HG02870 (cell line): Measurements from ENCODE around the gene STARD5.

Experiments
- ATAC-seq: cut with Tn5 transposase; IDR thresholded peaks from one replicate; pipeline ENCODE4 v1.9.1; 2021; ENCODE audit warnings: mild to moderate bottlenecking, moderate library complexity; ENCODE audit not compliant: unreplicated experiment

STARD5 gene

GRCh38 chr15:81295486-81296121 lies 28.3 kb downstream of the STARD5 start:
- ATAC-seq = no peak

- no peak for ATAC-seq
Measured at GRCh38 chr15:81294516-81294880, 29.4 kb downstream of the STARD5 start.

- peak; percentile 61 for ATAC-seq
Measured at GRCh38 chr15:81293728-81294515, 30.0 kb downstream of the STARD5 start.

GRCh38 chr15:81292523-81293001 lies 31.4 kb downstream of the STARD5 start:
- no peak for ATAC-seq

- no peak for ATAC-seq
Measured at GRCh38 chr15:81291916-81292522, 31.9 kb downstream of the STARD5 start.

GRCh38 chr15:81289910-81290309 lies 34.0 kb downstream of the STARD5 start:
- no peak for ATAC-seq

- no peak for ATAC-seq
Measured at GRCh38 chr15:81288616-81289015, 35.3 kb downstream of the STARD5 start.

- ATAC-seq = no peak
Measured at GRCh38 chr15:81288040-81288439, 35.9 kb downstream of the STARD5 start.

- no peak for ATAC-seq
Measured at GRCh38 chr15:81286621-81287121, 37.3 kb downstream of the STARD5 start.

- no peak for ATAC-seq
Measured at GRCh38 chr15:81285461-81285860, 38.5 kb downstream of the STARD5 start.

- ATAC-seq = no peak
Measured at GRCh38 chr15:81284256-81285031, 39.5 kb downstream of the STARD5 start.

- no peak for ATAC-seq
Measured at GRCh38 chr15:81282911-81283310, 41.0 kb downstream of the STARD5 start.

GRCh38 chr15:81282606-81282895 lies 41.4 kb downstream of the STARD5 start:
- ATAC-seq = no peak

GRCh38 chr15:81281766-81282605 lies 42.0 kb downstream of the STARD5 start:
- ATAC-seq = no peak

- no peak for ATAC-seq
Measured at GRCh38 chr15:81281456-81281735, 42.5 kb downstream of the STARD5 start.

GRCh38 chr15:81280696-81281455 lies 43.1 kb downstream of the STARD5 start:
- ATAC-seq = no peak

- ATAC-seq = no peak
Measured at GRCh38 chr15:81279621-81280485, 44.1 kb downstream of the STARD5 start.

GRCh38 chr15:81278306-81279029 lies 45.5 kb downstream of the STARD5 start:
- no peak for ATAC-seq
